IMR-90 (cell line): ENCODE measurements around the gene IGSF8. TPM values are rescaled to one million over a fixed set of nuclear protein-coding genes. Genes with fewer than 3 reads are reported as not detected.

Experiments
- ATAC-seq: fragments of 200-7000 bp; cut with Tn5 transposase; 2 replicates; pipeline ENCODE4 v1.9.1; 2020; ENCODE audit warnings: low read depth, mild to moderate bottlenecking, moderate library complexity
- BruUV-seq: library from RNA; stranded (reverse); fragments of 400-500 nt; replicated peaks from 2 replicates; lab custom pipeline; 2021; lab: Mats Ljungman, UMichigan
- CTCF ChIA-PET: fragments of 300-600 bp; formaldehyde crosslinking; extraction: SDS; loops from one replicate; lab custom pipeline; 2021; ENCODE audit warnings: antibody characterized with exemption; lab: Yijun Ruan, JAX
- POLR2A ChIA-PET: fragments of 300-600 bp; sonication (Branson Sonifier 250); formaldehyde crosslinking; loops from one replicate; lab custom pipeline; 2022; ENCODE audit warnings: antibody characterized with exemption; ENCODE audit not compliant: unreplicated experiment; lab: Charles Lee
- DNase-seq: peaks from one replicate; pipeline ENCODE4 v3.0.0; 2013
- H2AFZ ChIP-seq: replicated peaks from 2 replicates; pipeline ENCODE3; 2013; ENCODE audit warnings: low read length, mild to moderate bottlenecking; ENCODE audit not compliant: poor library complexity
- H2AK5ac ChIP-seq: 2 replicates; pipeline ENCODE4 v1.6.1; 2013; ENCODE audit warnings: low read depth, low read length, inconsistent platforms
- H2AK9ac ChIP-seq: replicated peaks from 2 replicates; pipeline ENCODE3; 2013; ENCODE audit warnings: mild to moderate bottlenecking, low read depth, low read length, moderate library complexity; ENCODE audit not compliant: poor library complexity
- H2BK120ac ChIP-seq: 2 replicates; pipeline ENCODE4 v1.6.1; 2013; ENCODE audit warnings: low read depth, low read length, inconsistent platforms
- H2BK15ac ChIP-seq: 3 replicates; pipeline ENCODE4 v1.6.1; 2013; ENCODE audit warnings: low read depth, low read length, inconsistent platforms
- H2BK20ac ChIP-seq: 2 replicates; pipeline ENCODE4 v1.6.1; 2013; ENCODE audit warnings: low read depth, mild to moderate bottlenecking, inconsistent platforms, low read length, moderate library complexity
- H2BK5ac ChIP-seq: 2 replicates; pipeline ENCODE4 v1.6.1; 2013; ENCODE audit warnings: mild to moderate bottlenecking, low read depth, low read length, inconsistent platforms; ENCODE audit not compliant: poor library complexity, severe bottlenecking
- H3K14ac ChIP-seq: replicated peaks from 2 replicates; pipeline ENCODE4 v1.6.1; 2013; ENCODE audit warnings: low read depth, low read length, inconsistent platforms
- H3K18ac ChIP-seq: 2 replicates; pipeline ENCODE4 v1.6.1; 2013; ENCODE audit warnings: low read depth, low read length, control low read depth
- H3K23ac ChIP-seq: 2 replicates; pipeline ENCODE4 v1.6.1; 2013; ENCODE audit warnings: low read depth, low read length, inconsistent platforms
- H3K27ac ChIP-seq: 2 replicates; pipeline ENCODE4 v1.5.1; 2013; ENCODE audit warnings: mild to moderate bottlenecking, control low read depth, low read length; ENCODE audit not compliant: insufficient read depth
- H3K27me3 ChIP-seq: 2 replicates; pipeline ENCODE4 v1.6.1; 2013; ENCODE audit warnings: low read length; ENCODE audit not compliant: control insufficient read depth, insufficient read depth
- H3K36me3 ChIP-seq: 2 replicates; pipeline ENCODE4 v1.6.1; 2013; ENCODE audit warnings: low read length, mixed read lengths; ENCODE audit not compliant: control insufficient read depth, insufficient read depth
- H3K4ac ChIP-seq: 2 replicates; pipeline ENCODE4 v1.6.1; 2013; ENCODE audit warnings: low read depth, low read length, inconsistent platforms
- H3K4me1 ChIP-seq: 2 replicates; pipeline ENCODE4 v1.6.1; 2013; ENCODE audit warnings: low read length, mixed read lengths; ENCODE audit not compliant: control insufficient read depth, insufficient read depth
- H3K4me2 ChIP-seq: 2 replicates; pipeline ENCODE4 v1.6.1; 2013; ENCODE audit warnings: low read depth, mild to moderate bottlenecking, control low read depth, low read length, moderate library complexity
- H3K4me3 ChIP-seq: 2 replicates; pipeline ENCODE4 v1.5.1; 2013; ENCODE audit warnings: low read depth, mild to moderate bottlenecking, control low read depth, low read length, moderate library complexity; ENCODE audit not compliant: insufficient read depth
- H3K56ac ChIP-seq: 2 replicates; pipeline ENCODE4 v1.6.1; 2013; ENCODE audit warnings: low read length, inconsistent platforms; ENCODE audit not compliant: insufficient read depth; ENCODE audit errors: extremely low read depth
- H3K79me1 ChIP-seq, 2 experiments: 2 replicates each; pipeline ENCODE4 v1.6.1; 2013; ENCODE audit warnings: low read length in 2 of 2, inconsistent platforms in 1 of 2, low read depth in 1 of 2
- H3K9ac ChIP-seq: 2 replicates; pipeline ENCODE4 v1.6.1; 2013; ENCODE audit warnings: low read depth, low read length, control low read depth
- H3K9me1 ChIP-seq: 2 replicates; pipeline ENCODE4 v1.6.1; 2013; ENCODE audit warnings: low read length, inconsistent platforms; ENCODE audit not compliant: insufficient read depth
- H3K9me3 ChIP-seq: 2 replicates; pipeline ENCODE4 v1.6.1; 2013; ENCODE audit warnings: low read length; ENCODE audit not compliant: control insufficient read depth, insufficient read depth
- H4K20me1 ChIP-seq: 2 replicates; pipeline ENCODE4 v1.6.1; 2013; ENCODE audit warnings: low read length, inconsistent platforms; ENCODE audit not compliant: insufficient read depth
- H4K5ac ChIP-seq: 2 replicates; pipeline ENCODE4 v1.6.1; 2013; ENCODE audit warnings: mild to moderate bottlenecking, low read depth, low read length, control low read depth
- H4K8ac ChIP-seq, 2 experiments: 2 replicates each; pipeline ENCODE4 v1.6.1; 2013; ENCODE audit warnings: low read depth in 2 of 2, low read length in 2 of 2, control low read depth in 1 of 2, inconsistent platforms in 1 of 2
- H4K91ac ChIP-seq: 2 replicates; pipeline ENCODE4 v1.6.1; 2013; ENCODE audit warnings: low read depth, low read length, inconsistent platforms; ENCODE audit not compliant: insufficient read depth
- CEBPB ChIP-seq: IDR thresholded peaks from 2 replicates; pipeline ENCODE4 v1.6.1; 2012; ENCODE audit warnings: low read depth, low read length, improper control_type of control experiment
- NFE2L2 ChIP-seq: fragments of 150-350 bp; IDR thresholded peaks from 2 replicates; pipeline ENCODE4 v1.6.1; 2016; ENCODE audit warnings: low read depth, mild to moderate bottlenecking, low read length
- WGBS, 2 experiments: methylation state at CpG; one replicate each; pipeline versions ENCODE4 v1.1.5 to v1.1.7; 2013; ENCODE audit warnings: missing lambda C conversion rate in 2 of 2; ENCODE audit not compliant: insufficient read length in 1 of 2; ENCODE audit errors: extremely low coverage in 2 of 2; 5-methylcytosine and 5-hydroxymethylcytosine counted together
- dilution Hi-C: fragments of 300-500 bp; cut with HindIII; formaldehyde crosslinking; loops from one replicate; pipeline ENCODE4 v1.14.3; 2018; ENCODE audit warnings: low sequenced_read_pairs; ENCODE audit not compliant: unreplicated experiment
- in situ Hi-C: fragments of 300-500 bp; cut with MboI; formaldehyde crosslinking; loops from 3 replicates; pipeline ENCODE4 v1.14.3; 2019; ENCODE audit warnings: low sequenced_read_pairs, inconsistent platforms, mixed read lengths
- intact Hi-C: fragments of 100-400 bp; cut with micrococcal nuclease; formaldehyde crosslinking; loops from 2 replicates; pipeline ENCODE4 v1.10.0; 2022
- polyA plus RNA-seq, 3 experiments: library from polyadenylated mRNA; depleted of rRNA; stranded (reverse); fragments of >200 nt; gene quantifications; 2 replicates each; pipeline ENCODE4 v1.2.3, GENCODE V29; 2012; ENCODE audit warnings: low replicate concordance in 1 of 3
- total RNA-seq: library from RNA; depleted of rRNA; stranded (reverse); fragments of >200 nt; gene quantifications from 2 replicates; pipeline ENCODE4 v1.2.3, GENCODE V29; 2012

Gene IGSF8
- total and polyA plus RNA-seq, 2 of the 4 experiments (the other 2 are of a cell fraction): 8.8 to 25.2 TPM

DNA sequence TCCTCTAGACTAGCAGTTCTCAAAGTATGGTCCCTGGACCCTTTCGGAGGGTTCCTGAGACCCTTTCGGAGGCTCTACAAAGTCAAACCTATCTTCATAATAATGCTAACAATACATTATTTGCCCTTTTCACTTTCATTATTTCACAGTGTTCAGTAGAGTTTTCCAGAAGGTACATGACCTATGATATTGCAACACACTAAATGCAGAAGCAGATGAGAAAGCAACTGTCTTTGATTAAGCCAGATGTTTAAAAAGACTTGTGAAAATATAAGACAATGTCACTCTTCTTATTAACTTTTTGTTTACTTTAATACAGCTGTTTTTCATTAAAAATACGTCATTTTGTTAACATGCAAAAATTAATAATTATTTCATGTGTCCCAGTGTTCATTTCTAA is 34.3 kb downstream of the IGSF8 start:
- DNase-seq (no peak), ATAC-seq (no peak)
- H3K27ac ChIP-seq: no peak overlapping the region
- dilution Hi-C loops: no loop called here
- H3K56ac ChIP-seq: no peak overlapping the region
- H3K14ac ChIP-seq: no peak overlapping the region
- no peak overlapping the region for H2BK20ac ChIP-seq
- no TSS peak for BruUV-seq
- no peak overlapping the region for H2BK120ac ChIP-seq
- no peak overlapping the region for H3K4ac ChIP-seq
- no peaks in the 10 kb centered on the region for H3K36me3 ChIP-seq
- H3K9me1 ChIP-seq: no peaks in the 10 kb centered on the region
- no peaks in the 10 kb centered on the region for H3K9me3 ChIP-seq
- in situ Hi-C loops: no loop called here
- CTCF ChIA-PET: interaction anchor here (1.2 kb wide), 1 partner anchor 18 kb away, joined by 3 read pairs; no protein-coding TSS in a partner anchor
- POLR2A ChIA-PET: no interaction called here
- H4K20me1 ChIP-seq: no peaks in the 10 kb centered on the region
- no peak overlapping the region for H2BK5ac ChIP-seq
- peaks cover 69% of the 10 kb centered on the region for H3K27me3 ChIP-seq
- H3K4me1 ChIP-seq: no peaks in the 10 kb centered on the region
- no peak overlapping the region for H2AFZ ChIP-seq
- intact Hi-C loops: no loop called here
- no peak overlapping the region for H4K8ac ChIP-seq
- no peaks in the 10 kb centered on the region for H3K79me1 ChIP-seq
- TF ChIP-seq CEBPB (peak; percentile 39; the same call in 1 of the 2 replicates), NFE2L2 (no peak)
- H3K18ac ChIP-seq: no peak overlapping the region
- no peak overlapping the region for H3K4me2 ChIP-seq
- no peak overlapping the region for H3K9ac ChIP-seq
- no peak overlapping the region for H2AK9ac ChIP-seq
- no peak overlapping the region for H3K4me3 ChIP-seq
- no CpG with 5 or more reads among the region's 3 CpGs for WGBS, 2 experiments
- no peak overlapping the region for H2BK15ac ChIP-seq
- H3K23ac ChIP-seq: no peak overlapping the region
- no peak overlapping the region for H2AK5ac ChIP-seq
- H4K91ac ChIP-seq: no peak overlapping the region
- no peak overlapping the region for H4K5ac ChIP-seq
